Measurements from ENCODE around the gene TNFRSF19.

- TF ChIP-seq EZH2 (IDR thresholded peaks at IDR 0.05) (no peak), POLR2AphosphoS5 (IDR thresholded peaks at IDR 0.05; ENCODE audit: borderline replicate concordance, low read depth, low read length) (no peak)
These were observed 139.3 kb downstream of the TNFRSF19 start for GRCh38 chr13:23709536-23709935.
